Loucy (cell line): ENCODE results near the gene SLC10A7.

Experiments used
- H2AFZ ChIP-seq: fragments of 200-600 bp; sonication (generic); 2 replicates; pipeline ENCODE4 v1.6.0; 2016; ENCODE audit warnings: antibody characterized with exemption, mild to moderate bottlenecking, low read length, moderate library complexity
- H3F3A ChIP-seq: fragments of 200-600 bp; 2 replicates; pipeline ENCODE4 v1.6.0; 2016; ENCODE audit warnings: antibody characterized with exemption, low read depth, mild to moderate bottlenecking
- H3K27me3 ChIP-seq: fragments of 200-600 bp; sonication (generic); 2 replicates; pipeline ENCODE4 v1.6.1; 2014; ENCODE audit warnings: low read length, mild to moderate bottlenecking; ENCODE audit not compliant: insufficient read depth, poor library complexity, severe bottlenecking
- H3K36me3 ChIP-seq: fragments of 200-600 bp; sonication (generic); 2 replicates; pipeline ENCODE4 v1.6.1; 2016; ENCODE audit warnings: low read length; ENCODE audit not compliant: insufficient read depth
- H3K4me1 ChIP-seq: fragments of 200-600 bp; sonication (generic); 2 replicates; pipeline ENCODE4 v1.5.1; 2014; ENCODE audit warnings: low read length, mild to moderate bottlenecking; ENCODE audit not compliant: insufficient read depth, poor library complexity, severe bottlenecking
- H3K4me2 ChIP-seq: fragments of 200-600 bp; sonication (generic); 2 replicates; pipeline ENCODE4 v1.6.0; 2014; ENCODE audit warnings: antibody characterized with exemption, low read length, low read depth, mild to moderate bottlenecking; ENCODE audit not compliant: poor library complexity, severe bottlenecking
- H3K4me3 ChIP-seq: fragments of 200-600 bp; sonication (generic); 2 replicates; pipeline ENCODE4 v1.5.1; 2014; ENCODE audit warnings: low read length, mild to moderate bottlenecking, mixed read lengths; ENCODE audit not compliant: poor library complexity, severe bottlenecking
- H3K79me2 ChIP-seq: fragments of 200-600 bp; sonication (generic); 2 replicates; pipeline ENCODE4 v1.6.1; 2014; ENCODE audit warnings: low read length; ENCODE audit not compliant: insufficient read depth
- H3K9ac ChIP-seq: fragments of 200-600 bp; sonication (generic); 2 replicates; pipeline ENCODE4 v1.6.0; 2014; ENCODE audit warnings: mild to moderate bottlenecking, low read depth, low read length, moderate library complexity; ENCODE audit not compliant: poor library complexity, severe bottlenecking
- H3K9me2 ChIP-seq: fragments of 200-600 bp; sonication (generic); replicated peaks from 2 replicates; pipeline ENCODE4 v1.6.1; 2016; ENCODE audit warnings: low read depth, low read length, mixed read lengths
- H3K9me3 ChIP-seq: fragments of 200-600 bp; sonication (generic); 2 replicates; pipeline ENCODE4 v1.6.1; 2014; ENCODE audit warnings: mild to moderate bottlenecking, antibody characterized with exemption, low read length, low read depth; ENCODE audit not compliant: insufficient read depth
- H4K20me1 ChIP-seq: fragments of 200-600 bp; sonication (generic); 2 replicates; pipeline ENCODE4 v1.6.0; 2014; ENCODE audit warnings: antibody characterized with exemption, low read length, mild to moderate bottlenecking; ENCODE audit not compliant: insufficient read depth, poor library complexity, severe bottlenecking
- EZH2phosphoT487 ChIP-seq: fragments of 200-600 bp; IDR thresholded peaks from 2 replicates; pipeline ENCODE4 v1.6.1; 2018; ENCODE audit warnings: antibody characterized with exemption, mild to moderate bottlenecking, moderate library complexity, borderline replicate concordance
- TF ChIP-seq, protein P1 (sequence below): fragments of 200-600 bp; sonication (generic); conservative IDR thresholded peaks from 2 replicates; pipeline ENCODE4 v1.5.1; 2014; ENCODE audit warnings: mild to moderate bottlenecking, antibody characterized with exemption, low read length

SLC10A7 gene

DNA sequence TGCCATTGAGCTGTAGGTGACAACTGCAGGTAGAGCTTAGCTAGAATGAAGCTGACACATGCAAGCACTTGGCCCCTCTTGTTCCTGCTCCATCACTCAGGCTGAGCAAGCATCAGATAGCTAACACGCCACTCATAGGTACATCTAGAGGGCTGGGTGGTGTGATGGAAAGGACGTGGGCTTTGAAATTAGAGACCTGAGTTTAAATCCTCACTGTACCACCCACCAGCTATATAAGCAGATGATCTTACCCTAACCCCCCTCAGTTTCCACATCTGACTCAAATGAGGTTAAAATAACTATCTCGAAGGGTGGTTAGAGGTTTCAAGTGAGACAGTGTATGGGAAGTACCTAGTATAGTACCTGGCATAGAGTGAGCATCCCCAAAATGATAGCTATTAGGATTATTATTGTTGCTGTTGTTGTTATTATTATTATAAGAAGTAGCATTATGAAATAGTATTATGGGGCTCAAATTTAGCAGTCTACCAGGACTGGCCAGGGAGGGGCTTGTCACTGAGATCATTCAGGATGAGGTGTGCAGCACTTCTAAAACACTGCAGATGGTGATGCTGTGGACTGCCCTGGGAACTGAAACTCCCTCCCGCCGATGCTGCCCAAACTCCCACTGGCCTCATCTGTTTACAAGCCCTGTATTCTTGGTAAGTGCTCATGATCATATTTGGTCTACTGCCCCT is 248.4 kb downstream of the SLC10A7 start:
- H3K9ac ChIP-seq = no peak overlapping the region
- no peaks in the 10 kb centered on the region for H3K9me3 ChIP-seq
- no peaks in the 10 kb centered on the region for H3K36me3 ChIP-seq
- no peaks in the 10 kb centered on the region for H3K79me2 ChIP-seq
- H3K4me1 ChIP-seq = no peaks in the 10 kb centered on the region
- H3F3A ChIP-seq = no peaks in the 10 kb centered on the region
- H3K4me3 ChIP-seq = no peak overlapping the region
- no peak overlapping the region for H2AFZ ChIP-seq
- H3K9me2 ChIP-seq = no peaks in the 10 kb centered on the region
- H4K20me1 ChIP-seq = no peaks in the 10 kb centered on the region
- TF ChIP-seq EZH2phosphoT487 = no peak
- TF ChIP-seq, protein P1, sequence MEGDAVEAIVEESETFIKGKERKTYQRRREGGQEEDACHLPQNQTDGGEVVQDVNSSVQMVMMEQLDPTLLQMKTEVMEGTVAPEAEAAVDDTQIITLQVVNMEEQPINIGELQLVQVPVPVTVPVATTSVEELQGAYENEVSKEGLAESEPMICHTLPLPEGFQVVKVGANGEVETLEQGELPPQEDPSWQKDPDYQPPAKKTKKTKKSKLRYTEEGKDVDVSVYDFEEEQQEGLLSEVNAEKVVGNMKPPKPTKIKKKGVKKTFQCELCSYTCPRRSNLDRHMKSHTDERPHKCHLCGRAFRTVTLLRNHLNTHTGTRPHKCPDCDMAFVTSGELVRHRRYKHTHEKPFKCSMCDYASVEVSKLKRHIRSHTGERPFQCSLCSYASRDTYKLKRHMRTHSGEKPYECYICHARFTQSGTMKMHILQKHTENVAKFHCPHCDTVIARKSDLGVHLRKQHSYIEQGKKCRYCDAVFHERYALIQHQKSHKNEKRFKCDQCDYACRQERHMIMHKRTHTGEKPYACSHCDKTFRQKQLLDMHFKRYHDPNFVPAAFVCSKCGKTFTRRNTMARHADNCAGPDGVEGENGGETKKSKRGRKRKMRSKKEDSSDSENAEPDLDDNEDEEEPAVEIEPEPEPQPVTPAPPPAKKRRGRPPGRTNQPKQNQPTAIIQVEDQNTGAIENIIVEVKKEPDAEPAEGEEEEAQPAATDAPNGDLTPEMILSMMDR = no peak
- no peaks in the 10 kb centered on the region for H3K27me3 ChIP-seq
- H3K4me2 ChIP-seq = no peak overlapping the region

- TF ChIP-seq, protein P1 = no peak
- TF ChIP-seq EZH2phosphoT487 = no peak
- Histone ChIP-seq H3K4me3 (no peak overlapping the region), H3K27me3 (no peaks in the 10 kb centered on the region), H2AFZ (no peak overlapping the region), H3K4me2 (no peak overlapping the region), H3F3A (no peaks in the 10 kb centered on the region), H3K4me1 (no peaks in the 10 kb centered on the region), H4K20me1 (no peaks in the 10 kb centered on the region), H3K9ac (no peak overlapping the region), H3K9me3 (no peaks in the 10 kb centered on the region), H3K36me3 (no peaks in the 10 kb centered on the region), H3K9me2 (no peaks in the 10 kb centered on the region), H3K79me2 (no peaks in the 10 kb centered on the region)
These were observed 250.3 kb downstream of the SLC10A7 start for GRCh38 chr4:146271466-146271865.

DNA sequence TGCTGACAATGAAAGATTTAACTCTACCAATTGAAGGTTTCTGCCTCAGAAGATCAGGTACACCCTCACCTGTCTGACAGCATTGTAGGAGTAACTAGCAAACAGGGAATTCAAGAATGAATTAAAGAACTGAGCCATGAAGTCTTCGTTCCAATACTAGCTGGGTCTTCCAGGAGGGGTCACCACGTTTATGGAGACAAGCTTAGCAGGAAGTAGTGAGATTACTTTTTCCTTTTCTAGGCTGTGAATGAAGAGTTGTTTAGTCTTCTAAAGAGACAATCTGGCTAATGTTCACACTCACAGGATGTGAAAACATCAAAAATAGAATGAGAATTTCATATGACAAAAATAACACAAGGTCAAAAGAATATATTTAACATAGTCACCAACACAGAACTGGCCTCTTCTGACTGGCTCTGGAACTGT is 252.5 kb downstream of the SLC10A7 start:
- Histone ChIP-seq H3K36me3 (no peaks in the 10 kb centered on the region), H3K9ac (no peak overlapping the region), H3K4me2 (no peak overlapping the region), H3K79me2 (no peaks in the 10 kb centered on the region), H3F3A (no peaks in the 10 kb centered on the region), H3K27me3 (no peaks in the 10 kb centered on the region), H3K9me3 (no peaks in the 10 kb centered on the region), H3K9me2 (no peaks in the 10 kb centered on the region), H3K4me3 (no peak overlapping the region), H4K20me1 (no peaks in the 10 kb centered on the region), H2AFZ (no peak overlapping the region), H3K4me1 (no peaks in the 10 kb centered on the region)
- no peak for TF ChIP-seq EZH2phosphoT487
- TF ChIP-seq, protein P1 = no peak
